HepG2 (cell line): Measurements from ENCODE around the gene NUP35. TPM values are rescaled to one million over a fixed set of nuclear protein-coding genes. Genes with fewer than 3 reads are reported as not detected.

ENCODE experiments used
- ATAC-seq: fragments of 200-7000 bp; cut with Tn5 transposase; 3 replicates; pipeline ENCODE4 v1.9.1; 2020; ENCODE audit warnings: mild to moderate bottlenecking, moderate library complexity
- BruUV-seq: library from RNA; stranded (reverse); fragments of 400-500 nt; replicated peaks from 2 replicates; lab custom pipeline; 2021; lab: Mats Ljungman, UMichigan
- CTCF ChIA-PET: fragments of 300-600 bp; formaldehyde crosslinking; extraction: SDS; loops from one replicate; lab custom pipeline; 2021; ENCODE audit warnings: low total read pairs, inconsistent platforms, low intra/inter-chr PET ratio; lab: Yijun Ruan, JAX
- POLR2A ChIA-PET: fragments of 350-600 bp; sonication (Branson Sonifier 250); formaldehyde crosslinking; loops from one replicate; lab custom pipeline; 2020; ENCODE audit warnings: antibody characterized with exemption, inconsistent platforms; lab: Yijun Ruan, JAX
- DNase-seq: peaks from one replicate; pipeline ENCODE4 v3.0.0-alpha.2; 2015; ENCODE audit warnings: low spot score
- FAIRE-seq: peaks from 3 replicates; lab custom pipeline; 2011; peaks lifted over from hg19 to GRCh38; lab: Jason Lieb, UNC
- H2AFZ ChIP-seq: one replicate; pipeline ENCODE4 v1.6.1; 2011; ENCODE audit warnings: low read length, inconsistent platforms
- H3K27ac ChIP-seq: fragments of 300-600 bp; 3 replicates; pipeline ENCODE4 v1.8.0; 2011; ENCODE audit warnings: mixed run types, mild to moderate bottlenecking, mixed read lengths, low read length, inconsistent platforms; ENCODE audit not compliant: insufficient read depth; ENCODE audit errors: extremely low read length
- H3K27me3 ChIP-seq, 2 experiments: fragments of 200-600 bp in 1 of 2; 2 replicates in 1 of 2; 3 replicates in 1 of 2; pipeline versions ENCODE4 v1.6.0 to v1.8.0; 2011; ENCODE audit warnings: low read length in 2 of 2, mild to moderate bottlenecking in 2 of 2, moderate library complexity in 2 of 2, inconsistent platforms in 1 of 2; ENCODE audit not compliant: insufficient read depth in 2 of 2, control insufficient read depth in 1 of 2
- H3K36me3 ChIP-seq, 2 experiments: fragments of 200-600 bp in 1 of 2; replicated peaks in 1 of 2; 2 replicates in 1 of 2; 3 replicates in 1 of 2; pipeline versions ENCODE4 v1.5.1 to v1.8.0; 2011; ENCODE audit warnings: low read length in 2 of 2, inconsistent platforms in 1 of 2; ENCODE audit not compliant: insufficient read depth in 2 of 2, control insufficient read depth in 1 of 2
- H3K4me1 ChIP-seq: 2 replicates; pipeline ENCODE4 v1.5.1; 2012; ENCODE audit warnings: low read length, inconsistent platforms; ENCODE audit not compliant: insufficient read depth
- H3K4me2 ChIP-seq: 2 replicates; pipeline ENCODE4 v1.6.0; 2011; ENCODE audit warnings: low read depth, low read length, inconsistent platforms
- H3K4me3 ChIP-seq, 3 experiments: fragments of 200-600 bp in 1 of 3; sonication (generic), shearing (Covaris generic) in 1 of 3; replicated peaks in 1 of 3; 2 replicates each; pipeline ENCODE4 v1.5.1; 2011 to 2016; ENCODE audit warnings: low read length in 3 of 3, inconsistent platforms in 2 of 3, low read depth in 2 of 3, mild to moderate bottlenecking in 2 of 3, control low read depth in 1 of 3, mixed read lengths in 1 of 3; ENCODE audit not compliant: insufficient read depth in 1 of 3
- H3K79me2 ChIP-seq: one replicate; pipeline ENCODE4 v1.6.1; 2011; ENCODE audit warnings: low read length, inconsistent platforms; ENCODE audit not compliant: insufficient read depth
- H3K9ac ChIP-seq: 2 replicates; pipeline ENCODE4 v1.6.0; 2011; ENCODE audit warnings: mild to moderate bottlenecking, low read depth, low read length, inconsistent platforms; ENCODE audit not compliant: insufficient read depth
- H3K9me3 ChIP-seq: 2 replicates; pipeline ENCODE4 v1.5.1; 2012; ENCODE audit warnings: mild to moderate bottlenecking, low read length
- H4K20me1 ChIP-seq: 2 replicates; pipeline ENCODE4 v1.6.0; 2011; ENCODE audit warnings: inconsistent platforms, mild to moderate bottlenecking, low read length, moderate library complexity; ENCODE audit not compliant: insufficient read depth
- CCDC6 ChIP-seq: sonication (generic); formaldehyde crosslinking; IDR thresholded peaks from 2 replicates; pipeline ENCODE4 v1.8.1; 2022; ENCODE audit warnings: mild to moderate bottlenecking, missing genetic modification reagents, moderate library complexity
- CHD4 ChIP-seq: fragments of 200-600 bp; sonication (generic); IDR thresholded peaks from 2 replicates; pipeline ENCODE4 v1.7.0; 2017; ENCODE audit warnings: mild to moderate bottlenecking, low read length, borderline replicate concordance
- ETV5 ChIP-seq: IDR thresholded peaks from 2 replicates; pipeline ENCODE4 v1.6.1; 2018; ENCODE audit warnings: missing biosample characterization, missing genetic modification reagents, inconsistent platforms, borderline replicate concordance
- NFIB ChIP-seq: sonication (generic); formaldehyde crosslinking; IDR thresholded peaks from 2 replicates; pipeline ENCODE4 v1.9.0; 2021; ENCODE audit warnings: missing genetic modification reagents, mild to moderate bottlenecking, borderline replicate concordance
- TERF1 ChIP-seq: sonication (generic); formaldehyde crosslinking; IDR thresholded peaks from 2 replicates; pipeline ENCODE4 v1.8.0; 2022; ENCODE audit warnings: mild to moderate bottlenecking, missing genetic modification reagents, moderate library complexity
- ZBTB38 ChIP-seq: sonication (generic); formaldehyde crosslinking; IDR thresholded peaks from 2 replicates; pipeline ENCODE4 v1.5.1; 2020; ENCODE audit warnings: mild to moderate bottlenecking, missing genetic modification reagents
- ZMAT3 ChIP-seq: sonication (generic); formaldehyde crosslinking; conservative IDR thresholded peaks from 2 replicates; pipeline ENCODE4 v1.7.0; 2021; ENCODE audit warnings: missing genetic modification reagents
- ZNF274 ChIP-seq: sonication (generic); formaldehyde crosslinking; IDR thresholded peaks from 2 replicates; pipeline ENCODE4 v1.5.1; 2020; ENCODE audit warnings: mild to moderate bottlenecking, missing genetic modification reagents
- ZNF646 ChIP-seq: sonication (generic); formaldehyde crosslinking; IDR thresholded peaks from 2 replicates; pipeline ENCODE4 v1.9.0; 2021; ENCODE audit warnings: mild to moderate bottlenecking, missing genetic modification reagents
- ZNF770 ChIP-seq: sonication (generic); formaldehyde crosslinking; IDR thresholded peaks from 2 replicates; pipeline ENCODE4 v1.5.0; 2020; ENCODE audit warnings: mild to moderate bottlenecking, missing genetic modification reagents
- WGBS: methylation state at CpG from one replicate; pipeline ENCODE4 v1.1.6; 2017; ENCODE audit warnings: low lambda C conversion rate; 5-methylcytosine and 5-hydroxymethylcytosine counted together
- in situ Hi-C: cut with HindIII; loops from 2 replicates; pipeline ENCODE4 v1.10.0; 2017; ENCODE audit warnings: low pct_unique_long_range_greater_than_20kb; ENCODE audit not compliant: extremely low pct_ligation_motif_present
- intact Hi-C: fragments of 100-400 bp; cut with micrococcal nuclease; formaldehyde crosslinking; loops from one replicate; pipeline ENCODE4 v1.10.0; 2022; ENCODE audit not compliant: unreplicated experiment
- polyA plus RNA-seq, 8 experiments: library from polyadenylated mRNA; depleted of rRNA in 3 of 8; stranded (reverse) in 7 of 8; unstranded in 1 of 8; fragments of >200 nt; fragmentation: Illumina TruSeq in 4 of 8; extraction: Trizol in 4 of 8; gene quantifications; 2 replicates each; pipeline versions ENCODE4 v1.2.1 to v1.2.3, GENCODE V29; 2011 to 2016; ENCODE audit warnings: low read depth in 4 of 8, missing spikeins in 1 of 8, mixed read lengths in 1 of 8; ENCODE audit not compliant: insufficient read depth in 1 of 8
- total RNA-seq, 5 experiments: library from RNA; depleted of rRNA; stranded (reverse); fragments of >200 nt; fragmentation: Illumina TruSeq; extraction: Trizol; gene quantifications; 2 replicates each; pipeline ENCODE4 v1.2.3, GENCODE V29; 2016; ENCODE audit warnings: low read depth in 1 of 5

NUP35 gene
- total and polyA plus RNA-seq, 2 of the 13 experiments (the other 11 are each of a cell fraction or from before 2014, with no cell fraction given) = 16.9 to 53.6 TPM

- TF ChIP-seq ZNF770 (CRISPR knock-in tag) (peak; percentile 97), CHD4 (no peak), ZBTB38 (CRISPR knock-in tag) (peak; percentile 75; the same call in 1 of the 2 replicates), ZNF274 (0 out of 2 replicates have a peak, but pooled peaks have one; percentile 38), ETV5 (CRISPR knock-in tag) (no peak), NFIB (CRISPR knock-in tag) (0 out of 2 replicates have a peak, but pooled peaks have one; percentile 56)
These were observed 1.6 kb downstream of the NUP35 start (continued) for GRCh38 chr2:183125659-183126341.

- TF ChIP-seq TERF1 (CRISPR knock-in tag) (no peak), ZNF646 (no peak), ZMAT3 (CRISPR knock-in tag) (no peak), CCDC6 (CRISPR knock-in tag) (no peak)
- TF ChIP-seq, all 625 proteins: peak for 0
- DNase-seq = no peak
- WGBS = 92% methylated on average over 2 of the region's 2 CpGs
- no peaks in the 10 kb centered on the region for H3K9me3 ChIP-seq
- ChIA-PET CTCF (no interaction called here), POLR2A (no interaction called here)
- no peak for ATAC-seq
- BruUV-seq = no TSS peak
- no peak overlapping the region for H3K9ac ChIP-seq
- no peaks in the 10 kb centered on the region; a peak in 1 of 5 replicates for H3K27me3 ChIP-seq
- no peak overlapping the region for H2AFZ ChIP-seq
- H3K36me3 ChIP-seq = peaks cover 0 to 24% of the 10 kb centered on the region in 2 experiments; a peak in 3 of 5 replicates
- H3K4me2 ChIP-seq = peak overlapping the region; percentile 99
- peak overlapping the region in 2 of 3 experiments; percentile 87 to 90; a peak in 2 of 6 replicates for H3K4me3 ChIP-seq
- H3K27ac ChIP-seq = no peak overlapping the region
- FAIRE-seq = no peak
- H3K79me2 ChIP-seq = peaks cover 71% of the 10 kb centered on the region
- in situ Hi-C loops (no loop called here), intact Hi-C loops (no loop called here)
- H4K20me1 ChIP-seq = no peaks in the 10 kb centered on the region
- peaks cover 34% of the 10 kb centered on the region for H3K4me1 ChIP-seq
These were observed 2.4 kb downstream of the NUP35 start for GRCh38 chr2:183126635-183127034.
